Testis (tissue), 2 donors: ENCODE data around the gene SOX6.

Experiments
- CTCF ChIP-seq, 3 experiments: fragments of 450-650 bp in 2 of 3; fragments of 200-600 bp in 1 of 3; sonication (generic) in 1 of 3; IDR thresholded peaks; one replicate each; pipeline ENCODE4 v1.5.1; 2016 to 2019; ENCODE audit warnings: antibody characterized with exemption in 3 of 3, mild to moderate bottlenecking in 2 of 3, moderate library complexity in 1 of 3
- POLR2A ChIP-seq: fragments of 450-650 bp; IDR thresholded peaks from one replicate; pipeline ENCODE4 v1.6.1; 2017; ENCODE audit warnings: antibody characterized with exemption, mild to moderate bottlenecking, moderate library complexity

- TF ChIP-seq POLR2A (no peak), CTCF (IDR thresholded peaks at IDR 0.05) (no peak)
These were observed 426.9 kb downstream of the SOX6 start for GRCh38 chr11:15929371-15929901.
